MCF 10A (cell line): ENCODE data around the gene GNG7. TPM values are rescaled to one million over a fixed set of nuclear protein-coding genes. Genes with fewer than 3 reads are reported as not detected.
A peak's percentile ranks its signal among the peaks of the same experiment; 100 is the strongest.

Experiments
- BruUV-seq: library from RNA; stranded (reverse); fragments of 400-500 nt; replicated peaks from 2 replicates; lab custom pipeline; 2021; lab: Mats Ljungman, UMichigan
- CTCF ChIA-PET: fragments of 300-600 bp; sonication (Branson Sonifier 250); formaldehyde crosslinking; extraction: SDS; loops from one replicate; lab custom pipeline; 2021; ENCODE audit warnings: antibody characterized with exemption, inconsistent platforms; lab: Yijun Ruan, JAX
- POLR2A ChIA-PET: fragments of 300-600, 350-650 bp; sonication (Branson Sonifier 250); formaldehyde crosslinking; extraction: SDS; loops from one replicate; lab custom pipeline; 2020; ENCODE audit warnings: antibody characterized with exemption, inconsistent platforms; lab: Yijun Ruan, JAX
- DNase-seq: peaks from one replicate; pipeline ENCODE4 v3.0.0-alpha.2; 2018; ENCODE audit not compliant: unreplicated experiment
- H3K27ac Mint-ChIP-seq: one replicate; pipeline ENCODE4 v1.8.0; 2022; ENCODE audit warnings: mild to moderate bottlenecking, low read depth, mixed read lengths; ENCODE audit not compliant: unreplicated experiment
- H3K27me3 Mint-ChIP-seq: one replicate; pipeline ENCODE4 v1.8.0; 2022; ENCODE audit warnings: mixed read lengths; ENCODE audit not compliant: insufficient read depth, unreplicated experiment
- H3K36me3 Mint-ChIP-seq: one replicate; pipeline ENCODE4 v1.8.0; 2022; ENCODE audit warnings: mild to moderate bottlenecking, moderate library complexity, mixed read lengths; ENCODE audit not compliant: insufficient read depth, unreplicated experiment
- H3K4me1 Mint-ChIP-seq: one replicate; pipeline ENCODE4 v1.8.0; 2022; ENCODE audit warnings: mixed read lengths; ENCODE audit not compliant: insufficient read depth, unreplicated experiment
- H3K4me3 Mint-ChIP-seq: one replicate; pipeline ENCODE4 v1.8.0; 2022; ENCODE audit warnings: mild to moderate bottlenecking, moderate library complexity, mixed read lengths; ENCODE audit not compliant: unreplicated experiment
- H3K9me3 Mint-ChIP-seq: one replicate; pipeline ENCODE4 v1.8.0; 2022; ENCODE audit warnings: mixed read lengths; ENCODE audit not compliant: unreplicated experiment
- CTCF ChIP-seq: fragments of 200-600 bp; IDR thresholded peaks from one replicate; pipeline ENCODE4 v1.8.0; 2022; ENCODE audit warnings: antibody characterized with exemption, mild to moderate bottlenecking; ENCODE audit not compliant: unreplicated experiment
- intact Hi-C: fragments of 100-400 bp; cut with micrococcal nuclease; formaldehyde crosslinking; loops from 2 replicates; pipeline ENCODE4 v1.14.1; 2022
- total RNA-seq: library from RNA; stranded (reverse); gene quantifications from 2 replicates; pipeline ENCODE4 v1.2.3, GENCODE V29; 2022

Gene GNG7
- total RNA-seq, 1 experiment from 2014 or later, result 0.51 TPM

- BruUV-seq, result no TSS peak
- intact Hi-C loops, result loop anchor here (1.0 to 5.0 kb wide), 2 partner anchors 65 to 149 kb away; no protein-coding TSS in a partner anchor
Measured at GRCh38 chr19:2478278-2478755, 224.2 kb downstream of the GNG7 start.

DNA sequence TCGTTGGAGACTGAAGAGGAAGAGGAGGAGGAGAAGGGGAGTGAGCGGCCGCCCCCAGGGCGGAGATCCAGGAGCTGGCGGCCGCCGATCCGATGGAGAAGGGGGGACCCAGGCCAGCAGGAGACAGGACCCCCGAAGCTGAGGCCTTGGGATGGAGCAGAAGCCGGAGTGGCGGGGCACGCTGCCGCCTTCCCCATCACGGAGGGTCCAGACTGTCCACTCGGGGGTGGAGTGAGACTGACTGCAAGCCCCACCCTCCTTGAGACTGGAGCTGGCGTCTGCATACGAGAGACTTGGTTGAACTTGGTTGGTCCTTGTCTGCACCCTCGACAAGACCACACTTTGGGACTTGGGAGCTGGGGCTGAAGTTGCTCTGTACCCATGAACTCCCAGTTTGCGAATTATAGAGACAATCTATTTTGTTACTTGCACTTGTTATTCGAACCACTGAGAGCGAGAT is 224.7 kb downstream of the GNG7 start:
- intact Hi-C loops, result loop anchor here (1.0 to 5.0 kb wide), 2 partner anchors 66 to 150 kb away; no protein-coding TSS in a partner anchor

More at GRCh38 chr19:2478278-2478755, 224.2 kb downstream of the GNG7 start:
- H3K36me3 Mint-ChIP-seq, result peaks cover 40% of the 10 kb centered on the region
- ChIA-PET POLR2A (interaction anchor here (0.5 to 8.0 kb wide), 17 partner anchors 14 to 446 kb away, joined by 3 to 190 read pairs (median 34); partner anchors contain the start of gene THOP1), CTCF (interaction anchor here (0.8 to 4.1 kb wide), 7 partner anchors 65 to 301 kb away, joined by 3 to 62 read pairs (median 6); no protein-coding TSS in a partner anchor)
- H3K27me3 Mint-ChIP-seq, result no peaks in the 10 kb centered on the region
- H3K4me1 Mint-ChIP-seq, result peaks cover 9% of the 10 kb centered on the region
- no peak for TF ChIP-seq CTCF
- peak overlapping the region; percentile 98 for H3K4me3 Mint-ChIP-seq
- H3K27ac Mint-ChIP-seq, result peak overlapping the region; percentile 89
- peak; percentile 94 for DNase-seq
- no peaks in the 10 kb centered on the region for H3K9me3 Mint-ChIP-seq

GRCh38 chr19:2477141-2477710 is 225.3 kb downstream of the GNG7 start:
- Mint-ChIP-seq H3K4me3 (peak overlapping the region; percentile 98), H3K4me1 (peaks cover 9% of the 10 kb centered on the region), H3K27me3 (no peaks in the 10 kb centered on the region), H3K36me3 (peaks cover 40% of the 10 kb centered on the region), H3K27ac (peak overlapping the region; percentile 89), H3K9me3 (no peaks in the 10 kb centered on the region)
- BruUV-seq, result no TSS peak
- POLR2A ChIA-PET, result interaction anchor here (0.7 to 8.0 kb wide), 24 partner anchors 11 to 386 kb away, joined by 3 to 190 read pairs (median 17); partner anchors contain the start of genes LMNB2, PLEKHJ1 and TIMM13
- intact Hi-C loops, result loop anchor here (5.0 kb wide), 1 partner anchor 150 kb away; no protein-coding TSS in a partner anchor
- no peak for DNase-seq
- no peak for TF ChIP-seq CTCF
- CTCF ChIA-PET, result interaction anchor here (0.6 to 4.1 kb wide), 16 partner anchors 13 to 302 kb away, joined by 3 to 62 read pairs (median 4); no protein-coding TSS in a partner anchor

More for the DNA sequence above, 224.7 kb downstream of the GNG7 start:
- no peak for TF ChIP-seq CTCF
- peaks cover 9% of the 10 kb centered on the region for H3K4me1 Mint-ChIP-seq
- ChIA-PET POLR2A (interaction anchor here (0.7 to 8.0 kb wide), 20 partner anchors 15 to 446 kb away, joined by 3 to 190 read pairs (median 24); partner anchors contain the start of genes LMNB2, PLEKHJ1 and THOP1), CTCF (interaction anchor here (0.6 to 4.1 kb wide), 11 partner anchors 13 to 301 kb away, joined by 3 to 62 read pairs (median 4); no protein-coding TSS in a partner anchor)
- H3K4me3 Mint-ChIP-seq, result peak overlapping the region; percentile 98
- peaks cover 40% of the 10 kb centered on the region for H3K36me3 Mint-ChIP-seq
- H3K9me3 Mint-ChIP-seq, result no peaks in the 10 kb centered on the region
- peak overlapping the region; percentile 89 for H3K27ac Mint-ChIP-seq
- no peaks in the 10 kb centered on the region for H3K27me3 Mint-ChIP-seq
- peak; percentile 56 for DNase-seq
- no TSS peak for BruUV-seq
